Fibroblast of the aortic adventitia (primary cell): ENCODE results near the gene KCP. TPM values are rescaled to one million over a fixed set of nuclear protein-coding genes. Genes with fewer than 3 reads are reported as not detected.
A peak's percentile ranks its signal among the peaks of the same experiment; 100 is the strongest.

Experiments used
- DNase-seq: peaks from one replicate; pipeline ENCODE4 v3.0.0-alpha.2; 2010; ENCODE audit warnings: low read depth
- H3K4me3 ChIP-seq: 2 replicates; pipeline ENCODE4 v1.5.1; 2011; ENCODE audit warnings: low read depth, mild to moderate bottlenecking, control low read depth, low read length, moderate library complexity
- total RNA-seq: library from RNA; depleted of rRNA; stranded (reverse); fragments of >200 nt; gene quantifications from 2 replicates; pipeline ENCODE4 v1.2.3, GENCODE V29; 2012; ENCODE audit warnings: low replicate concordance
- TF ChIP-seq, protein P1 (sequence below): IDR thresholded peaks from 2 replicates; pipeline ENCODE4 v1.5.1; 2011; ENCODE audit warnings: mild to moderate bottlenecking, low read length, control low read depth, inconsistent platforms; ENCODE audit not compliant: insufficient read depth

The KCP gene
- total RNA-seq, 1 donor, result 0.09 TPM

- DNase-seq, result no peak
- H3K4me3 ChIP-seq, result no peak overlapping the region
- TF ChIP-seq, protein P1, sequence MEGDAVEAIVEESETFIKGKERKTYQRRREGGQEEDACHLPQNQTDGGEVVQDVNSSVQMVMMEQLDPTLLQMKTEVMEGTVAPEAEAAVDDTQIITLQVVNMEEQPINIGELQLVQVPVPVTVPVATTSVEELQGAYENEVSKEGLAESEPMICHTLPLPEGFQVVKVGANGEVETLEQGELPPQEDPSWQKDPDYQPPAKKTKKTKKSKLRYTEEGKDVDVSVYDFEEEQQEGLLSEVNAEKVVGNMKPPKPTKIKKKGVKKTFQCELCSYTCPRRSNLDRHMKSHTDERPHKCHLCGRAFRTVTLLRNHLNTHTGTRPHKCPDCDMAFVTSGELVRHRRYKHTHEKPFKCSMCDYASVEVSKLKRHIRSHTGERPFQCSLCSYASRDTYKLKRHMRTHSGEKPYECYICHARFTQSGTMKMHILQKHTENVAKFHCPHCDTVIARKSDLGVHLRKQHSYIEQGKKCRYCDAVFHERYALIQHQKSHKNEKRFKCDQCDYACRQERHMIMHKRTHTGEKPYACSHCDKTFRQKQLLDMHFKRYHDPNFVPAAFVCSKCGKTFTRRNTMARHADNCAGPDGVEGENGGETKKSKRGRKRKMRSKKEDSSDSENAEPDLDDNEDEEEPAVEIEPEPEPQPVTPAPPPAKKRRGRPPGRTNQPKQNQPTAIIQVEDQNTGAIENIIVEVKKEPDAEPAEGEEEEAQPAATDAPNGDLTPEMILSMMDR, result no peak
These were observed 51.0 kb downstream of the KCP start for GRCh38 chr7:128859232-128860157.

- no peak overlapping the region for H3K4me3 ChIP-seq
- peak; percentile 33 for DNase-seq
- TF ChIP-seq, protein P1, result no peak
These were observed 51.9 kb downstream of the KCP start for GRCh38 chr7:128858380-128859231.

DNA sequence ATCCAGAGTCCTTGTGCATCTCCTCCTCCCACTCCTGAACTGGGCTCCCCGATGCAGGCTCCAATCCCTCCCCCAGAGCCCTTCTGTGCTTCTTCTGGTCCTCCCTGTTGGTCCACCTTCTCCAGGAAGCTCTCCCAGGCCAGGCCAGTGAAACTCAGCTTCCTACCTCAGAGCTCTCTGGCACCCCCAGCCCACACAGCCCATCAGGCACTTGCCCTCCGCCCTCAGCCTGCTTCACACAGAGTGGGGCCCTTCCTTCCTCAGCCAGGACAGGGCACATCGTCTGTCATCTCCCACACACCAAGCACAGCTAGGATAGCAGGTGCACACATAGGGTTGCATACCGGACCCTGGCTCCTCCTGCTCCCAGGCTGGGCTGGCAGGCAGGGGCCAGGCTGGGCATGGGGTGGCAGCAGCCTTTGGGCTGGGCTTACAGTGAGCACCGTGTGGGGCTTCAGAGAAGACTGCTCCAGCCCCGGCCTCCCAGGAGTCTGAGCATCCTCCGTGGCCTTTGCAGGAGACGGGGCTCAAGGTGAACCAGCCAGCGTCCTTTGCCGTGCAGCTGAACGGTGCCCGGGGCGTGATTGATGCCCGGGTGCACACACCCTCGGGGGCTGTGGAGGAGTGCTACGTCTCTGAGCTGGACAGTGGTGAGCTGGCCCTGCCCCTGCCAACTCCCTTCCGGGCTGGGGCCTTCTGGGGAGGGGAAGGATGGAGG lies 54.3 kb downstream of the KCP start:
- DNase-seq, result no peak
- H3K4me3 ChIP-seq, result no peak overlapping the region
- TF ChIP-seq, protein P1, result no peak

GRCh38 chr7:128855559-128855958 lies 55.0 kb downstream of the KCP start:
- no peak overlapping the region for H3K4me3 ChIP-seq
- no peak for DNase-seq
- TF ChIP-seq, protein P1, result no peak

DNA sequence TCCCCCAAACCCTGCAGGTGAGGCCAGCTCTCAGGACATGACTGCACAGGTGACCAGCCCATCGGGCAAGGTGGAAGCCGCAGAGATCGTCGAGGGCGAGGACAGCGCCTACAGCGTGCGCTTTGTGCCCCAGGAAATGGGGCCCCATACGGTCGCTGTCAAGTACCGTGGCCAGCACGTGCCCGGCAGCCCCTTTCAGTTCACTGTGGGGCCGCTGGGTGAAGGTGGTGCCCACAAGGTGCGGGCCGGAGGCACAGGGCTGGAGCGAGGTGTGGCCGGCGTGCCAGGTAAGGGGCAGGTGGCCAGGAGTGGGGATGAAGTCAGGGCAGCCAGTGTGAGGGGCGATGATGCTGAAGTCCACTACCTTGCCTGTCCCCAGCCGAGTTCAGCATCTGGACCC lies 56.1 kb downstream of the KCP start:
- TF ChIP-seq, protein P1, result no peak
- no peak overlapping the region for H3K4me3 ChIP-seq
- DNase-seq, result no peak

DNA sequence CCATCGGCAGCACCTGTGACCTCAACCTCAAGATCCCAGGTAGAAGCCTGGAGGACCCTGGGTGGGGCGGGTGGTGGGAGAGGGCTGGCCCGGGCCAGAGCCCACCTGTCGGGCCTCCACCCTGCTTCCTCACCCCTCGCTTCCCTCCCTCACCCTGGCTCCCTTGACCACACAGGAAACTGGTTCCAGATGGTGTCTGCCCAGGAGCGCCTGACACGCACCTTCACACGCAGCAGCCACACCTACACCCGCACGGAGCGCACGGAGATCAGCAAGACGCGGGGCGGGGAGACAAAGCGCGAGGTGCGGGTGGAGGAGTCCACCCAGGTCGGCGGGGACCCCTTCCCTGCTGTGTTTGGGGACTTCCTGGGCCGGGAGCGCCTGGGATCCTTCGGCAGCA lies 56.7 kb downstream of the KCP start:
- no peak overlapping the region for H3K4me3 ChIP-seq
- TF ChIP-seq, protein P1, result no peak
- DNase-seq, result no peak
